Hematopoietic multipotent progenitor cell (in vitro differentiated cells): ENCODE data around the gene SPOCK1. TPM values are rescaled to one million over a fixed set of nuclear protein-coding genes. Genes with fewer than 3 reads are reported as not detected.

Experiments used
- DNase-seq, 3 donors: peaks; one replicate each; pipeline ENCODE4 v3.0.0-alpha.2; 2011 to 2015; ENCODE audit warnings: low read depth in 2 of 3, low spot score in 2 of 3
- total RNA-seq: library from RNA; depleted of rRNA; stranded (reverse); fragments of >200 nt; gene quantifications from one replicate; pipeline ENCODE4 v1.2.3, GENCODE V29; 2012

SPOCK1 gene
- total RNA-seq, 1 donor: under 0.01 TPM

GRCh38 chr5:137051161-137051560 lies 448.0 kb downstream of the SPOCK1 start:
- DNase-seq: no peak

- DNase-seq: no peak
These were observed 458.3 kb downstream of the SPOCK1 start for GRCh38 chr5:137040641-137041340.

- DNase-seq: no peak
These were observed 459.1 kb downstream of the SPOCK1 start for GRCh38 chr5:137040024-137040423.

- no peak for DNase-seq
These were observed 461.3 kb downstream of the SPOCK1 start for GRCh38 chr5:137037848-137038247.

GRCh38 chr5:137036640-137037039 lies 462.5 kb downstream of the SPOCK1 start:
- no peak for DNase-seq

- DNase-seq: no peak
These were observed 463.6 kb downstream of the SPOCK1 start for GRCh38 chr5:137035480-137035878.

- no peak for DNase-seq
These were observed 464.2 kb downstream of the SPOCK1 start for GRCh38 chr5:137034764-137035479.

GRCh38 chr5:137034213-137034612 lies 464.9 kb downstream of the SPOCK1 start:
- DNase-seq: no peak

- DNase-seq: no peak
These were observed 466.2 kb downstream of the SPOCK1 start for GRCh38 chr5:137032929-137033328.

- no peak for DNase-seq
These were observed 471.4 kb downstream of the SPOCK1 start for GRCh38 chr5:137027758-137028157.

- DNase-seq: no peak
These were observed 472.8 kb downstream of the SPOCK1 start for GRCh38 chr5:137026296-137026695.

- peak in 1 of 3 donors; percentile 8 for DNase-seq
These were observed 475.1 kb downstream of the SPOCK1 start for GRCh38 chr5:137024044-137024443.

- DNase-seq: no peak
These were observed 475.8 kb downstream of the SPOCK1 start for GRCh38 chr5:137023371-137023770.

GRCh38 chr5:137022725-137023124 lies 476.4 kb downstream of the SPOCK1 start:
- DNase-seq: no peak

- DNase-seq: no peak
These were observed 477.1 kb downstream of the SPOCK1 start for GRCh38 chr5:137022043-137022442.

- no peak for DNase-seq
These were observed 479.9 kb downstream of the SPOCK1 start for GRCh38 chr5:137019229-137019628.

GRCh38 chr5:137016783-137017324 lies 482.3 kb downstream of the SPOCK1 start:
- DNase-seq: no peak

GRCh38 chr5:137015540-137016116 lies 483.5 kb downstream of the SPOCK1 start:
- no peak for DNase-seq

- DNase-seq: no peak
These were observed 484.4 kb downstream of the SPOCK1 start for GRCh38 chr5:137014731-137015130.

GRCh38 chr5:137010226-137010625 lies 488.9 kb downstream of the SPOCK1 start:
- DNase-seq: no peak

GRCh38 chr5:137004279-137004678 lies 494.8 kb downstream of the SPOCK1 start:
- DNase-seq: no peak
